Mesenchymal stem cell (in vitro differentiated cells and primary cell): ENCODE data around the gene HOXB1. TPM values are rescaled to one million over a fixed set of nuclear protein-coding genes. Genes with fewer than 3 reads are reported as not detected.

Experiments used
- DNase-seq: peaks from one replicate; pipeline ENCODE4 v3.0.0-alpha.2; 2013
- H2AFZ ChIP-seq: one replicate; pipeline ENCODE4 v1.6.1; 2013; ENCODE audit warnings: low read depth, mild to moderate bottlenecking, control low read depth, inconsistent platforms, low read length, moderate library complexity
- H2AK5ac ChIP-seq: 2 replicates; pipeline ENCODE4 v1.6.1; 2013; ENCODE audit warnings: low read length, moderate library complexity, mild to moderate bottlenecking, inconsistent platforms; ENCODE audit not compliant: severe bottlenecking
- H2BK120ac ChIP-seq: one replicate; pipeline ENCODE4 v1.6.1; 2013; ENCODE audit warnings: low read depth, mild to moderate bottlenecking, inconsistent platforms, low read length, moderate library complexity
- H2BK12ac ChIP-seq, 2 experiments: one replicate each; pipeline ENCODE4 v1.6.1; 2013; ENCODE audit warnings: inconsistent platforms in 2 of 2, low read length in 2 of 2, mild to moderate bottlenecking in 2 of 2, moderate library complexity in 2 of 2, control low read depth in 1 of 2
- H2BK15ac ChIP-seq: one replicate; pipeline ENCODE4 v1.6.1; 2013; ENCODE audit warnings: mild to moderate bottlenecking, low read depth, inconsistent platforms; ENCODE audit not compliant: poor library complexity, severe bottlenecking
- H2BK5ac ChIP-seq: 2 replicates; pipeline ENCODE4 v1.6.1; 2013; ENCODE audit warnings: low read depth, mild to moderate bottlenecking, low read length, control low read depth, inconsistent platforms; ENCODE audit not compliant: poor library complexity, severe bottlenecking
- H3K14ac ChIP-seq, 2 experiments: one replicate each; pipeline ENCODE4 v1.6.1; 2013; ENCODE audit warnings: inconsistent platforms in 2 of 2, low read length in 2 of 2, control low read depth in 1 of 2, mild to moderate bottlenecking in 1 of 2, moderate library complexity in 1 of 2
- H3K18ac ChIP-seq, 2 experiments: one replicate each; pipeline ENCODE4 v1.6.1; 2013; ENCODE audit warnings: inconsistent platforms in 2 of 2, low read length in 2 of 2, control low read depth in 1 of 2, low read depth in 1 of 2, mild to moderate bottlenecking in 1 of 2
- H3K23ac ChIP-seq, 2 experiments: one replicate each; pipeline ENCODE4 v1.6.1; 2013; ENCODE audit warnings: inconsistent platforms in 2 of 2, low read length in 2 of 2, mild to moderate bottlenecking in 2 of 2, moderate library complexity in 2 of 2, control low read depth in 1 of 2
- H3K27ac ChIP-seq: 2 replicates; pipeline ENCODE4 v1.5.1; 2013; ENCODE audit warnings: mild to moderate bottlenecking, moderate library complexity, low read length, control low read depth, inconsistent platforms; ENCODE audit not compliant: poor library complexity, severe bottlenecking
- H3K27me3 ChIP-seq, 2 experiments: 2 replicates each; pipeline versions ENCODE4 v1.6.1 to v1.7.0; 2013; ENCODE audit warnings: low read length in 2 of 2, mild to moderate bottlenecking in 2 of 2, moderate library complexity in 2 of 2, control low read depth in 1 of 2, inconsistent platforms in 1 of 2; ENCODE audit not compliant: control insufficient read depth in 1 of 2, insufficient read depth in 1 of 2
- H3K36me3 ChIP-seq, 2 experiments: 2 replicates each; pipeline versions ENCODE4 v1.6.1 to v1.7.0; 2013; ENCODE audit warnings: low read length in 2 of 2, control low read depth in 1 of 2, inconsistent platforms in 1 of 2, low read depth in 1 of 2, mild to moderate bottlenecking in 1 of 2; ENCODE audit not compliant: insufficient read depth in 2 of 2, control insufficient read depth in 1 of 2
- H3K4ac ChIP-seq, 2 experiments: one replicate each; pipeline ENCODE4 v1.6.1; 2013; ENCODE audit warnings: inconsistent platforms in 2 of 2, low read length in 2 of 2, mild to moderate bottlenecking in 2 of 2, moderate library complexity in 2 of 2, control low read depth in 1 of 2, low read depth in 1 of 2
- H3K4me1 ChIP-seq: 2 replicates; pipeline ENCODE4 v1.6.1; 2013; ENCODE audit warnings: low read depth, low read length, control low read depth; ENCODE audit not compliant: control insufficient read depth, insufficient read depth
- H3K4me2 ChIP-seq: 2 replicates; pipeline ENCODE4 v1.6.1; 2013; ENCODE audit warnings: low read length, mild to moderate bottlenecking, inconsistent platforms; ENCODE audit not compliant: poor library complexity, severe bottlenecking
- H3K4me3 ChIP-seq, 2 experiments: 2 replicates each; pipeline versions ENCODE4 v1.5.1 to v1.7.0; 2013; ENCODE audit warnings: low read length in 2 of 2, mild to moderate bottlenecking in 2 of 2, control low read depth in 1 of 2, low read depth in 1 of 2; ENCODE audit not compliant: insufficient read depth in 1 of 2
- H3K79me1 ChIP-seq: replicated peaks from 2 replicates; pipeline ENCODE4 v1.6.1; 2013; ENCODE audit warnings: mild to moderate bottlenecking, control low read depth, low read length, inconsistent platforms; ENCODE audit not compliant: poor library complexity, severe bottlenecking
- H3K9ac ChIP-seq: 2 replicates; pipeline ENCODE4 v1.7.0; 2013; ENCODE audit warnings: mild to moderate bottlenecking, low read length, moderate library complexity
- H3K9me3 ChIP-seq: 2 replicates; pipeline ENCODE4 v1.7.0; 2013; ENCODE audit warnings: mild to moderate bottlenecking, low read length; ENCODE audit not compliant: control insufficient read depth
- H4K8ac ChIP-seq: one replicate; pipeline ENCODE4 v1.6.1; 2013; ENCODE audit warnings: inconsistent platforms, mild to moderate bottlenecking, low read length, moderate library complexity
- H4K91ac ChIP-seq: one replicate; pipeline ENCODE4 v1.6.1; 2013; ENCODE audit warnings: mild to moderate bottlenecking, low read length, inconsistent platforms
- WGBS: methylation state at CpG from one replicate; pipeline ENCODE4 v1.1.7; 2013; ENCODE audit warnings: mixed read lengths; 5-methylcytosine and 5-hydroxymethylcytosine counted together
- polyA plus RNA-seq, 2 experiments: library from polyadenylated mRNA; stranded (reverse); fragments of 200-250 nt; gene quantifications; one replicate each; pipeline ENCODE4 v1.2.3, GENCODE V29; 2013

HOXB1 gene
- polyA plus RNA-seq (2013, experiment 1 of 2), result not detected
- not detected for polyA plus RNA-seq (2013, experiment 2 of 2)

DNA sequence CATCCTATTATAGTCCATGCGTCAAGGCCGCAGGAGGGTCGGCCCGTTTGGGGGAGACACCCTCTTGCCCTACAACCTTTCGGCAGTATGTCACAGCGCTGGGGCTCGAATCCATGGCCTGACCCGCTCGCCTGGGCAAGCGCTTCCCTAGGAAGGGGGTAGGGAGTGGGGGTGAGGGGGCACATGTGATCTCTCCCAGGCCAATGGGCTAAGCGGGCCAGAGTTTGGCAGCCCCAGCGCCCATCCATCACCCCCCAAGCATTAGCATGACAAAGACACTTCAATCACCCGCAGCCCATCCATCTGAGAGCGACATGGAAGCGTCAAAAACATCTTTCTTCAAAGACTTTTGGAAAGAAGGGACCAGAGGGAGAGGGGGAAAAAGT is at the start of gene HOXB1:
Gene HOXB1 (minus strand): TSS at position 125 of the 386 bp plus-strand sequence. CDS start 107 bp downstream, at position 18.
- H2BK15ac ChIP-seq, result peak within 1 kb of the TSS; percentile 39
- no peak within 1 kb of the TSS for H3K27ac ChIP-seq
- H3K4me3 ChIP-seq, result no peak within 1 kb of the TSS
- H3K4ac ChIP-seq, result no peak within 1 kb of the TSS
- no peak within 1 kb of the TSS for H2AK5ac ChIP-seq
- H3K4me1 ChIP-seq, result peaks cover 13% of the 10 kb centered on the region
- H2AFZ ChIP-seq, result no peak within 1 kb of the TSS
- H3K4me2 ChIP-seq, result no peak within 1 kb of the TSS
- no peak for DNase-seq
- H2BK5ac ChIP-seq, result no peak within 1 kb of the TSS
- peak within 1 kb of the TSS in 1 of 2 experiments; percentile 47 for H2BK12ac ChIP-seq
- peaks cover 9 to 17% of the 10 kb centered on the region in 2 experiments for H3K27me3 ChIP-seq
- no peaks in the 10 kb centered on the region for H3K9me3 ChIP-seq
- H3K9ac ChIP-seq, result no peak within 1 kb of the TSS
- H2BK120ac ChIP-seq, result peak within 1 kb of the TSS; percentile 15
- no peak within 1 kb of the TSS for H4K8ac ChIP-seq
- H3K36me3 ChIP-seq, result no peaks in the 10 kb centered on the region
- no peak within 1 kb of the TSS for H3K23ac ChIP-seq
- H4K91ac ChIP-seq, result peak within 1 kb of the TSS; percentile 44
- no peaks in the 10 kb centered on the region for H3K79me1 ChIP-seq
- peak within 1 kb of the TSS in 1 of 2 experiments; percentile 16 for H3K18ac ChIP-seq
- H3K14ac ChIP-seq, result no peak within 1 kb of the TSS
- 64% methylated on average over 10 of the region's 15 CpGs for WGBS

DNA sequence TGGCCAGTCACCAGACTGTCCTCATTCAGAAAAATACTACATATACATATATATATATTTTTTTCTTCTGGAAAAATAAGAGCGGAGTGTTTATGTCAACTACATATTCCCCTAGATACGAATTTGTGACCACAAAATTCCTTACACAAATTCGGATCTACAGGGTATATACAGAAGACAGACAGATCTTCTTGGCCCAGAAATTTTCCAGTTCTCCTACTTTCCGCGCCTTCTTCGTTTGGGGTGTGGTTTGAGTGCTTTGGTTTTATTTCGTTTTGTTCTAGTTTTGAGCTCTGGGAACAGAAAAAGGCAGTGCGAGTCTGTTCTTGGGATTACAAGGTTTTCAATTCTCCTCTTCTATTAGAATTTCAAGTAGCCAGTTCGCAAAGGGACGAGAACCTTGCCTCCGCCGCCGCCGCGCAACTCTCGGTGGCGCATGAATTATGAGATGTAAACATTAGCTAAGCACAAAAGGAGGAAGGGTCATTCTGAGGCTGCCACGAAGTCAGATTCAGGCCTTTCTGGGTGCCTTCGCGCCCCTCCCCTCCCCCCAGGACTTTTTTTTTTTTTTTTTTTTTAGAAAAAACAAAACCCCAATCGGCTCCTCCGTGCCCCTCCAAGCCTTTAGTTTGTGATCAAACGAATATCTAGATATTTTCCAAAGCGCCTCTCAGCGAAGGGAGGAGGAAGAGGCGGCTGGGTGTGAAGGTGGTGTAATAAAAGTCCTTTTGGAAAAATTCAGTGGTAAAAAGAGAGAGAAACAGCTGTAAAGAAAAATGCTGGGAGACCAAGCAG is 49.1 kb upstream of the HOXB1 start:
- no peak overlapping the region for H2AK5ac ChIP-seq
- peak overlapping the region; percentile 98 for H3K9ac ChIP-seq
- H2AFZ ChIP-seq, result no peak overlapping the region
- H2BK120ac ChIP-seq, result peak overlapping the region; percentile 80
- H3K18ac ChIP-seq, result peak overlapping the region in 1 of 2 experiments; percentile 98
- H3K79me1 ChIP-seq, result peaks cover 3% of the 10 kb centered on the region
- H4K8ac ChIP-seq, result no peak overlapping the region
- H3K4me1 ChIP-seq, result peaks cover 38% of the 10 kb centered on the region
- WGBS, result under 1% methylated on average over 21 of the region's 26 CpGs
- H3K27ac ChIP-seq, result no peak overlapping the region
- peaks cover 6% of the 10 kb centered on the region in 2 experiments for H3K36me3 ChIP-seq
- no peak overlapping the region for H2BK15ac ChIP-seq
- H3K14ac ChIP-seq, result no peak overlapping the region
- no peaks in the 10 kb centered on the region for H3K27me3 ChIP-seq
- peak overlapping the region in 1 of 2 experiments; percentile 11 for H2BK12ac ChIP-seq
- H4K91ac ChIP-seq, result peak overlapping the region; percentile 43
- H3K4me2 ChIP-seq, result no peak overlapping the region
- H3K9me3 ChIP-seq, result no peaks in the 10 kb centered on the region
- H3K4me3 ChIP-seq, result peak overlapping the region in 1 of 2 experiments; percentile 96
- no peak overlapping the region for H2BK5ac ChIP-seq
- peak overlapping the region; percentile 77 to 95 for H3K4ac ChIP-seq
- no peak overlapping the region for H3K23ac ChIP-seq
- peak; percentile 85 for DNase-seq

DNA sequence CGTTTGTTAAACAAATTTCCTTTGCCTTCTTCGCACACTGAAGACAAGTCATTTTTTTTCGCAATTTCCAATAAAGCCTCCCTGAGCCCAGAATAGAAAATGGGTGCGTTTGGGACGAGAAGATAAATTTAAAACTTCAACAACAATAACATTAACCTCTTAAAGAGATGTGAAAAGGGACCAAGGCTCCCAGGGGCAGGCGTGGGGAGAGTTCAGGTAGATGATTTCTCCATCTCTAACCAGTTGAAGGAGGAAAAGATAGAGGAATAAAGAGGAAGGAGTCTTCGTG is 48.6 kb upstream of the HOXB1 start:
- H3K79me1 ChIP-seq, result peaks cover 4% of the 10 kb centered on the region
- no peak overlapping the region for H3K14ac ChIP-seq
- H4K91ac ChIP-seq, result no peak overlapping the region
- no peaks in the 10 kb centered on the region for H3K27me3 ChIP-seq
- H2BK5ac ChIP-seq, result no peak overlapping the region
- no peak overlapping the region for H3K4ac ChIP-seq
- peak overlapping the region in 1 of 2 experiments; percentile 91 for H3K18ac ChIP-seq
- H2AK5ac ChIP-seq, result no peak overlapping the region
- H3K4me3 ChIP-seq, result peak overlapping the region in 1 of 2 experiments; percentile 96
- H2BK12ac ChIP-seq, result peak overlapping the region in 1 of 2 experiments; percentile 43
- no peak overlapping the region for H3K23ac ChIP-seq
- peaks cover 34% of the 10 kb centered on the region for H3K4me1 ChIP-seq
- H2BK15ac ChIP-seq, result no peak overlapping the region
- no peak overlapping the region for H3K27ac ChIP-seq
- peak overlapping the region; percentile 98 for H3K9ac ChIP-seq
- H3K9me3 ChIP-seq, result no peaks in the 10 kb centered on the region
- no peak overlapping the region for H2AFZ ChIP-seq
- H2BK120ac ChIP-seq, result peak overlapping the region; percentile 74
- DNase-seq, result no peak
- H3K36me3 ChIP-seq, result peaks cover 6% of the 10 kb centered on the region in 2 experiments
- WGBS, result 0% methylated on average over 1 of the region's 7 CpGs
- no peak overlapping the region for H4K8ac ChIP-seq
- peak overlapping the region; percentile 82 for H3K4me2 ChIP-seq

DNA sequence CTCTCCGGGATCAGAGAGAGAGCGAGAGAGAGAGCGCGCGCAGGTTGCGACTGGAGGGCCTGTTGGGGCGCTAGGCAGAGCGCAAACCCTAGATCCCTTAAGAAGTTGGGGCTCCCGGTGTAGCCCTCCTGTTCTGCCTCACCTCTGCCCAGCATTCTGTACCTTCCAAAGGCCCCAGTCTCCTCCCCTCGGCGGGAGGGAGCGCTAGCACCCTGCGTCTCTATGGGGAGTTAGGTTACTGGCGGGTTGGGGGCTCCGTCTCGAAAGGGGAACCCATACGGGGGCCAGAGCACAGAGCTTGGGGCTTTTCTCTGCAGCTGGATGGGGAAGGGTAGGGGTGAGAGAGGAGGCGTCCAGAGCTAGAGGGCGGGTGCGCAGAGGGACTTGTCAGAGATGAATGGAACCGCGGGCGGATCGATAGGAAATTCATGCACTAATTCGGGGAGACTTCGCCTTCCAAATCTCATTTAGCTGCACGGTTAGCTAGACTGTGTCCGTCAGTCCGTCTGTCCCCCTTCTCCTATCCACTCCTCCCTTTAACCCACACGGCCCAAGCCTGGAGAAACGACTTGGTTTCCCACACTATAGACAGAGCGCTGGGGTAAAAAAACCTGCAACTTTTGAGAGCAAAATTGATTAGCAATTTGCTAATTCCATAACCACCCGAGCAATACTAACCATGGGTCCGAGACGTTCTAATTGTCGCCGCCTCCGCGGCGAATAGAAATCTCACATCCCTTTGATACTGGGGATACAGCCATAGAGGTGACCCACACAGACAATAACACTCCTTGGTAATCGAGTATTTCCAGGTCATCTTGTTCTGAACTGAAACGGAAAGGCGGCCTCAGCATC is 48.0 kb upstream of the HOXB1 start:
- peak overlapping the region; percentile 94 for H4K8ac ChIP-seq

More for the DNA sequence above, 48.0 kb upstream of the HOXB1 start:
- Histone ChIP-seq H2AFZ (no peak overlapping the region), H3K9ac (peak overlapping the region; percentile 98), H3K4ac (peak overlapping the region; percentile 92 to 93), H3K27ac (peak overlapping the region; percentile 60), H2BK12ac (peak overlapping the region; percentile 55 to 80), H2BK5ac (no peak overlapping the region), H3K9me3 (no peaks in the 10 kb centered on the region), H3K79me1 (peaks cover 7% of the 10 kb centered on the region), H3K23ac (peak overlapping the region in 1 of 2 experiments; percentile 79), H3K4me2 (peak overlapping the region; percentile 82), H3K36me3 (peaks cover 6% of the 10 kb centered on the region in 2 experiments), H3K14ac (peak overlapping the region; percentile 22 to 87), H2AK5ac (peak overlapping the region; percentile 1), H3K18ac (peak overlapping the region; percentile 87 to 91), H4K91ac (peak overlapping the region; percentile 95), H3K27me3 (no peaks in the 10 kb centered on the region), H3K4me1 (peaks cover 35% of the 10 kb centered on the region), H3K4me3 (peak overlapping the region; percentile 62 to 96), H2BK15ac (peak overlapping the region; percentile 86), H2BK120ac (peak overlapping the region; percentile 97)
- DNase-seq, result peak; percentile 76
- WGBS, result 2% methylated on average over 35 of the region's 43 CpGs
